HG03442 (cell line): ENCODE results near the gene ANKS1B.

Experiments used
- ATAC-seq: cut with Tn5 transposase; IDR thresholded peaks from one replicate; pipeline ENCODE4 v1.9.1; 2021; ENCODE audit warnings: mild to moderate bottlenecking, moderate library complexity; ENCODE audit not compliant: unreplicated experiment

ANKS1B gene

DNA sequence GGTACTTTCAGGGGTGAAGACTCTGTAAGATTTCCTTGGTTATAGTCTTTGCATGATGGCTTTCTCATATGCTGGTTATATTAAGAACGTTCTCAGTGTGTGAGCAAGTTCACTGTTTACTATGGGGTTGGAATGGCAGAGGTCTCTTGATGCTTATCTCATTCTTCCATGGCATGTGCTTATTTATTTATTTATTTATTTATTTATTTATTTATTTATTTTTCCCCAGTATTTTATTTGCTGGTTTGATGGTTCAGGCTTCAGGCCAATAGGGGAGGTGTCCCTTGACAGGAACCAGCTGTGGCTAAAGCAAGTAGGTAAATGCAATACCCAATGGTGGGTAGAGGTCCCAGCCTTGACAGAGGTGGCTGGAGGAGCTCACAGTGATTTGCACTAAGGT, 498.5 kb downstream of the ANKS1B start:
- no peak for ATAC-seq

DNA sequence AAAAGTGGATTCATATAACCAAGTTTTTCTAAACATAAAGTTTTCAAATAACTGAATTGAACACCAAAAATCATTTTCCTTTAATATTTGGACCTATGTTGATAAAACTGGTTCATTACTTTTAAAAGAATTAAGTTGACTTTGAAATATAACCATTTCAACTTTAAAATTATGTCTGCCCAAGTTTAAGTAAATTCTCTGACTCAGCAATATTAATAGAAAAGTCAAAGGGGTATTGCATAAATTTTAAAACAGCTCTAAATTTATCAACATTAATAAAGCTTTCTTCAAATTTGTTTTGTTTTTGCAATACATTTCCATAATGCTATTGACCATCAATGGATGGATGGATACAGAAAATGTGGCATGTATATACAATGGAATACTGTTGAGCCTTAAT, 505.6 kb downstream of the ANKS1B start:
- ATAC-seq, result no peak

DNA sequence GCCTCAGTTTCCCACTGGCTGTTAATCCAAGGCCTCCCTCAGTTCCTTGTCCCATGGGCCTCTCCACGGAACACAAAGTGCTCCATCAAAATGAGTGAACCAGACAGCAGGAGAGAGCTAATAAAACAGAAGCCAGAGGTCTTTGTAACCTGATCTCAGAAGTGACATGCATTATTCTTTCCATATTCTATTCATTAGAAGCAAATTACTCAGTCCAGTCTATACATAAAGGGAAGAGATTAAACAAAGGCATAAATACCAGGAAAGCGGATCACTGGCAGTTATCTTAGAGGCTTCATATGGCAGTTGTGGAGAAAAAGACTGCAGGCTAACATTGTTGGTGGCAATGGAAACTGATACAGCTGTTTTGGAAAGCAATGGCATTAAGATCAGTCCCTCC, 507.8 kb downstream of the ANKS1B start:
- no peak for ATAC-seq

DNA sequence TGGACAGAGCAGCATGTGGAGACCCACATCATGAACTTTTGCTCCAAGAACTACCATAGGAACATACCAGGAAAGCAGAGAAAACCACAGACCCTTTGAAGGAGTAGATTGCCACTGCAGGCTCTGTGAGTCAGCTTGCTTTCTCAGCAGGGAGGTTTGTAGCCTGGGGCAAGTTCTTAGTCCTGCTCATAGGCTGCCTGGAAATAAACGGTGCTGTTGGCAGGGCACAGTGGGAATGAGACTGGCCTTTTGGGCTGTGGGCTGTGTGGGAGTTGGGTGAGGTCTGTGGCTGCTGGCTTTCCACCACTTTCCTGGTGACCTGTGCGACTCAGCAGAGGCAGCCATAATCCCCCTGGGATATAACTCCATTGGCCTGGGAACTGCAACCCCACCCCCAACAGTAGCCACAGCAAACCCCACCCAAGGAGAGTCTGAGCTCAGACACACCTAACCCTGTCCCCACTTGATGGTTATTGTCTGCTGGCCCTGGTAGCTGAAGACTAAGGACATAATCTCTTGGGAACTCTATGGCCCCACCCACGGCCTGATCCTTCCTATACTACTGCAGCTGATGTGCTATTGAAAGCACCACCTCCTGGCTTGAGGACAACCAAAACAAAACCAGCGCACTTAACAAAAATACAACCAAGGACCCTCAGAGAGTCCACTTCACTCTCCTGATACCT, 529.2 kb downstream of the ANKS1B start:
- no peak for ATAC-seq

DNA sequence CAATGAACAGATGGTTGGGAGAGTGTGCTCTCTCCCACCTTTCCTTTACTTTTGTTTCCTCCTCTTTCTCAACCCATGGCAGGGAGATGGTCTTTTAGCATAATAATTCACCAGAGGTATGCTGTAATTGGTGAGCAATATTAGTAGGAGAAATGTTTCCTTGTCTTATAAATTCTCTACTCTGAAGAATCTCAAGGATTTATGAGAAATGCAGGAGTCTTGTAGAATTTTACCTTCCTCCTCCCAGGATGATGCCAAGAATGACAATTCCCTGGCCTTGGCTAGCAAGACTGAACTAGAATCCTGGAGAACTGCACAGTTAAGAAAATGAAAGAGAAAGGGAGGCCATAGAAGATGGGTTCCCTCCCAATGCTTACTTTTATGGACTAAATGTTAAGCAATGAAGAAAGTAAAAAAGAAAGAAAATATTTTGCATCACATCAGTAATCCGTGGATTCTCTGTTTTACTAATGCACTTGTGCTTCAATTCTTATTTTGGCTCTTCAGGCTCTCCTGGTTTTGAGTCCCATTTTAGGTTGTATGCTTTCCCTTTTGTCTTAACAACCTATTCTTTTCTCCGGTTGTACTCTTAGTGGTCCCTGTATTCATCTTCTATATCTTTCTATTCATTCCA, 530.1 kb downstream of the ANKS1B start:
- no peak for ATAC-seq

DNA sequence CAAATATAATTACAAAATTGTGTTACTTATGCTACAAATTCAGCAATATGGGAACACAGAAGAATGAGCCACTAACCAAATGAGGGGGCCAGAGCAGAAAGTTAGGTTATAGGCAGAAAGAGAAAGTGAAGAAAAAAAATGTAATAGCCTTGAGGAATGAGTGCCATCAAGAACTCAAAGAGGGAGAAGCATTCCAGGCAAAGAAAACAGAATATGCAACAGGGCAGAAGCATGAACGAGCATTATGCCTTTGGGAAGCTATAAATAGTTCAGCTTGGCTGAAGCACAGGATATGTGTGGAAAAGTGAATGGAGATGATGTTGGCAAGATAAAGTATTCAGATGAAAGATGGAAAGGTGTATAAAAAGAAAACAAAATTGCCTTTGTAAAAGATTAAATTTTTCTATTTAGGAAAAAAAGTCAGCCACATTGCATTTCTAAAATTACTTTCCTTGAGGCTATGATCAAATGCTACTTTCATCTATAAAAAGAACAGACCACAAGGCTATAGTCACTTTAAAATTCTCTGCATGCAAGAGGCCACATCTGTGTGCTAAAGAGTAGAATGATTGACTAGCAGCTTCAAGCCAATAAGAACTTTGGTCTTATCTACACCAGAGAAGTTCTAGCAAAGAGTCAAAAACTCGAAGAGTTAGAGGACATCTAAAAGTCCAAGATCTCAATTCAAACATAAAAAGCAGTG, 530.7 kb downstream of the ANKS1B start:
- ATAC-seq, result peak; percentile 54

DNA sequence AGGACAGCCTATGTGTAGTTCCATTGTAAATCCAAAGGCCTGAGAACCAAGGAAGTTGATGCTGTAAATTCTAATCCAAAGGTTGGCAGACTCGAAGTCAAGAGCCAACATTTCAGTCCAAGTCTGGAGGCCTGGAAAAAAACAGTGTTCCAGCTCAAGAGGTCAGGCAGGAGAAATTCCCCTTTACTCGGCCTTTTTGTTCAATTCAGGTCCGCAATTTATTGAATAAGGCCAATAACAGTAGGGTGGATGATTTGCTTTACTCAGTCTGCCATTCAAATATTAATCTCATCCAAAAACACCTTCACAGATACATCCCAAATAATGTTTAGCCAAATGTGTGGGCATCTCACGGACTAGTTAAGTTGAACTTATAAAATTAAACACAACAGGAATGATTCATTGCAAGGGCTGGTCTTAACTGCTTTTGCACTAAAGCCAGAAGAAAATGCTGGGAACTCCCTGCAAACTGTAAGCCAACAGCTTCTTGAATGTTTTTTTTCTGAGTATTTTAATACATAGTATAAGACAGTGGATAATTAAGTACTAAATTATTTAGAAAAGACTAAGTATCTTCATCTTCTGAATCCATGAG, 534.6 kb downstream of the ANKS1B start:
- no peak for ATAC-seq

DNA sequence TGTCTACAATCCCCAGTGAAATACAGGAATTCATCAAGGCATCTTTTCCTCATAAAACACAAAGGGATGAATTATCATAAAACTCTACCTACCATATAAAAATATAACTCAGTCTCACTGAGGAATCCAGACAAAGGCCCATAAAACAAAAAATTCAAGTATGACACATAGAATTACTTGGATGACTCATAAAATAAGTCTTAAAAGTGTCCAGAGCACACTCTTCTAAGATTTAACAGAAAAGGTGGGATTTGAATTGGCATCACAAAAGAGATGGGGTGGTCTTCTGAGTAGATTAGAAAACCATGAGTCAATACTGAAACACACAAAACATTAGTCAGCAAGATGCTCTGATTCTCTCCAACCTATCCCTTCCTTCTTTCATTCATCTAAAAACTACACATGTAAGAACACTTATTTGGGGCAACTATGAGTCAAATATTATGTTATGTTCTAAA, 539.8 kb downstream of the ANKS1B start:
- ATAC-seq, result no peak

DNA sequence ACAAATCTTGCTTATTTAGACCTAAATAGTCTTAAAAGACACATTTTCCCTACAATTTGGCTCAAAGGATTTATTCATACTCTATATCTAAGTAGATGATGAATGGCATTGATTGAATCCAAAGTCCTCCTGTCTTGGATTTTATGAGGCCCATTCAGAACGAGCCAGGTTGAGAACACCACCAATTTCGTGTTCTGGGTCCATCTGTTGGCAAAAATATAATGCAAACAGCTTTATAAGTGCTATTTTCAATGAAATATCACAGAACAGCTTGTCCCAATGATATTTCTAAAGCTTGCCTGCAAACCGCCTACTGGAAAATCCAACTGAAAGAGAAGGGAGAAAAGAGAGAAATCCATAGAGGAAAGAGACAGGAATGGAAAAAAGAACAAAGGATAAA, 542.0 kb downstream of the ANKS1B start:
- ATAC-seq, result no peak

DNA sequence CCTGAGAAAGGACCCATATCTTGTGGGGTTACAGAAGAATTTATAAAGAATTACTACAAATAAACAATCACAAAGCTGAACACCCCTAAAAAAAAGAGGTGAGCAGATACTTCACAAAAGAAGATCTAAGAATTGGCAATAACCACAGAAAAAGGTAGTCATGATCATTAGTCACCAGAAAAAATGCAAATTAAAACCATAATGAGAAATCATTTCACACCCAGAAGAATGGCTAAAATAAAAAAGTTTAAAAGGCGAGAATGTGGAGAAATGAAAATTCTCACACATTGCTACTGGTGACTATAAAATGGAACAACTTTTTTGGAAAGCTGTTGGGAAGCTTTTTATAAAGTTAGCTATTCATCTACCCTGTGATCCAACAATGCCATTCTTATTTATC, 545.3 kb downstream of the ANKS1B start:
- ATAC-seq, result no peak

DNA sequence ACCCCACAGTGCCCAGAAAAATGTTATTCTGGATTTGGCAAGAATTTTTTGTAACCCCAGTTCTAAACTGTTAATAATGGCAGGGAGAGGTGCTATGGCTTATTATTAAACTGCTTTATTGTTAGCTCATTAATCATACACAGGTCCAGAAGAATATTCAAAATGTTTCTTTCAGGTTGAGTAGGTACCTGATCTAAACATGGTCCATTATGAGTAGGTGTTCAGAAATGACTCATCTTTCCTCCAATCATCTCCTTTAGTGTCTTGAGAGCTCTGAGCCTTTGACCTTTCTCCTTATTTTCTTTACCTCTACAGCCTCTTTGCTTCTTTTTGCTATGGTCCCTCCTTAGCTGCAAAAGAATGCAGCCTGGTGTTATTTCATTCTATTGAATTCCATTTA, 548.2 kb downstream of the ANKS1B start:
- peak; percentile 100 for ATAC-seq

DNA sequence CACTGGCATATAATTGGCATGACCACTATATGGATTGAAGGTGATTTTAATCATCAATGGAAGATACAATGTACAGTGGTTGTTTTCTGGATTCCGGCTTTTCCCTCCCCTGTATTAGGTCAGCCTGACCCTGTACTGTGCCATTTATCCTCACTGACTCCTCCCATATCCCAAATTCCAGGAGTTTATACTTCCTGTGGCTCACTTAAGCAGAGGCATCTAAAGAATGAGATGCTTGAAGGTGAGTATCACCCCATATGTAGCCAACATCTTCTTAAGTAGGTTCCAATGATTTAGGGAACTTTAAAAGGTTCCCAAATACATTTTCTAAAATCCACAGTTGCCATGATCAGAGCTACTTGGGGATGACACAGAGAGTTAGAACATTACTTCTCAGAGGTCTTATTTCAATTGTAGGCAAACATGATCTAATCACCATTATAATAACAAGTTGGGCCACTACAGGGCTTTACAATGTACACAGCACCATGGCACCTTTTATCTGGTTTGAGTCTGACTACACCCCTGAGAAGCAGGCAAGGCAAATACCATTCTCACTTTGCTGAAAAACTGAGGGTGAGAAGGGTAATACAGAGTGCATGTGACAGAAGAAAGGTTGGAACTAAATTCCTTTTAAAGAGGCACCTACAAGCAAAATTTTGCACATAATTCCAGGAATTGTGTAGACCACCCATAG, 549.5 kb downstream of the ANKS1B start:
- ATAC-seq, result no peak

DNA sequence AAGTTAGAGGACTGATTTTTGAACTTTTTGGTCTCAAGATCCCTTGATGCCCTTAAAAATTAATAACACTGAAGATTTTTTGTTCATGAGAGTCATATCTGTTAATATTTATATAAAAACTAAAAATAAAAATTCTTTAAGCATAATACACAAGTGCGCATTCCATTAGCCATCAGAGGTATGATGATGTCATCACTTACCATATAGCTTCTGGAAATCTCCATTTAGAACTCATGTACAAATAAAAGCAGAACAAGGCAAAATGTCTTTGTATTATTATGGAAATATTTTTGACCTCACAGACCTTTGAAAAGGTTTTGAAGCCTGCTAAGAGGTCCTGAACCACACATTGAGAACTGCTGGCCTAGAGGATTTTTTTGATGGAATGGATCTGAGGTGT, 551.6 kb downstream of the ANKS1B start:
- ATAC-seq, result no peak

DNA sequence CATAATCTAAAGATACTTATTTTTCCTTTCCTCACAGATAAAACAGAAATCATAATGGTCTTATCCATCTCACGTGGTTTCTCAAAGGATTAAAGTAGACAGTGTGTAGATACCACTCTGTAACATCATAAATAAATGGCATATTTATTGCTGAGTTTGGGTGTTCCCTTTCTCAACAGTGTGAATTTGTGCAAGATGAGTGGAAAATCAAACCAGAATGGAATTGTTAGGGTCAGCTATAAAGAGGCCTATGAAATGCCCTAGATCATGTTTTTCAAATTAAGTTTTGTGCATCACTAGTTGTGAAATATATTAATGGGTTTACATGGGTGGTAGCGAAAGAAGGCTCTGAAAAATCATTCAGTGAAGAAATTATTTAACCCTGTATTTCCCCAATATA, 553.5 kb downstream of the ANKS1B start:
- no peak for ATAC-seq

DNA sequence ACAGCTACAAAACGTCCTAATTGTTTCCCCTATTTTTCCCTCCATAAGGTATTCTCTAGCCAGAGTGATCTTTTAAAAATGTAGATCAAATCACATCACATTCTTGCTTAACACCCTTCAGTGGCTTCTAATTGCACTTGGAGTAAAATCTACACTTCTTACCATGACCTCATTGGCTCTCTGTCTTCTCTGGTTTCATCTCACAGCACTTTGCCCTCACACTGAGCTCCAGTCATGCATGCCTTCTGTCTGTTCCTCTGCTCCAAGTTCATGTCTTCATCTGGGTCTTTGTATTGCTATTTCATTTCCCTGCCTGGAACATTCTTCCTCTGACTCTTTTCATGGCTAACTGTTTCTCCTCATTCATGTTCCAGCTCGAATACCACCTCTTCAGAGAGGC, 557.6 kb downstream of the ANKS1B start:
- no peak for ATAC-seq

DNA sequence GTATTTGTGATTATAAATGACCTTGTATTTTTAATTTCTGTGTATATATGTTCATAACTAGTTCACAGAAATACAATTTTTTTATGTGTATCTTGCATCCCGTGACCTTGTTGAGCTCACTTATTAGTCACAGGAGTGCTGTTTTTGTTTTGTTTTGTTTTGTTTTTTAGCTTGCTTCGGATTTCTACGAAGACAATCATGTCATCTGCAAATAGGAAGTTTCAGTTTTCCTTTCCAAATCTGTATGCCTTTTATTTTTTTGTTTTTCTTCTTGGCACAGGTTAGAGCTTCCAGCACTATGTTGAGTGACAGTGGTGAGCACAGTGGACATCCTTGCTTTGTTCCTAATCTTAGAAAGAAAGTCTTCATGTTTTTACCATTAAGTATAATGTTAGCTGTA, 566.4 kb downstream of the ANKS1B start:
- ATAC-seq, result no peak

DNA sequence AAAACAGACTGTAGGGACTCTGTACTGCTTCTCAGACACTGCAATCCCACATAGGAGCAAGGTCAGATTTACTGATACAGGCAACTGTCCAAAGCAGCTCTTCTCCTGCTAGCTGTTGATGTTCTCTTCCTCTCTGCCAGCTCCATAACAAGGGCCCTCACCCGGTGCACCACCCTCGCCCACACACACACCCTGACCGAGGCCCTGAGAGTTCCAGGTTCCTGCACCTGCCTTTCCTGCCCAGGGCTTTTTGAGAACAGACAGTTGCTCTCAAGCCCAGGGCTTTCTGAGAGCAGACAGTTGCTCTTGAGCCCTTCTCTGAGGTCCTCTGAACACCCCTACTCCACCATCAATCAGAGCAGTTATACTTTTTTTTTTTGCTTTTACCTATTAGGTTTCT, 571.0 kb downstream of the ANKS1B start:
- no peak for ATAC-seq

DNA sequence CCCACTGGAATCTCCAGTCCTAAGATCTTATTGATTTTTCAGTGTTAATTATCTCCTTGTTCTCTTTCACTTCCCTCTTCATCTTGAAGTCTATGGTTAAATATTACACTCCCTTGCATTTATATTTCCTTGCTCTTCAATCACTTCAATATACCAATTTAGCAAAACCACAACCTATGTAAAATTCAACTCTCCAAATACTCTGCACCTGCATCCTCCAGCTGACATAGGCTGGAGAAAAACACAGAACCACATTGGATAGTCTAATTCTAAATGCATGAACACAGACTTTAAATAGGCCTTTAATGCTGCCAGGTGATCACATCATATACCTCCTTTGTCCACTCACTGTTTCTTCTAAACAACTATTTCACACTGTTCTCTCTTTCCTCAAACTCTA, 591.0 kb downstream of the ANKS1B start:
- ATAC-seq, result no peak

DNA sequence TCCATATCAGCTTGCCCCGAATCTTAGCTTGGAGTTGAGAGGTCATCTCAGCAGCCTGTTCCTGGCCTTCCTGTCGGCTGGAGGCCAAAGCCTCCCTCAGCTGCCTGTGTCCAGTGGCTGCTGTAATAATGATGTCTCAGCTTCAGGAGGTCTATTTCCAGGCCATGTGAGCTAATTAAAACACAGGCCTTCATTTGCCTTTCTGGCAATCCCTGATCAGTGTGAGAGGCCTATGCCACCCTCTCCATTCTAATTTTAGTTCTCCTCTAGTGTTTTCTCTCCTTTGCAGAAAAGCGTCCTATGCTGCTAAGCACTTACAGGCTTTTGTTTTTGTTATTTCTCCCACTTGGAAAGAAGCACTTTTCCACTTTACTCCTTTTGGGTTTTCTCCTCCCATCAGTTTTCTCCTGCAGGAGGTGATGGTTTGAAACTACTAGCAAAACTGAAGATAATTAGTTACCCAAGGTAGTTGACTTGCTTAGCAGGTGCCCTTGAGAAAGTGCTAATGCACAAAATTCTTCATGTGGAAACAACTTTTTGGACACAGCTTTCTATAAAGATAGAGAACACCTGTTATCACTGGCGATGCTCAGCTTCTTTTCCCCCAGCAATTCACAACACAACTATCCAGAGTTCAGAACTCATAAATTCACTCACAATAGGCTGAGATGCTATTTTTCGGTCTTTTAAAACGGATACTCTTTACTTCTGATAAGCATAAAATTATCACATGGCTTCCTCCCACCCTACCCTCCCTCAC, 592.5 kb downstream of the ANKS1B start:
- no peak for ATAC-seq

DNA sequence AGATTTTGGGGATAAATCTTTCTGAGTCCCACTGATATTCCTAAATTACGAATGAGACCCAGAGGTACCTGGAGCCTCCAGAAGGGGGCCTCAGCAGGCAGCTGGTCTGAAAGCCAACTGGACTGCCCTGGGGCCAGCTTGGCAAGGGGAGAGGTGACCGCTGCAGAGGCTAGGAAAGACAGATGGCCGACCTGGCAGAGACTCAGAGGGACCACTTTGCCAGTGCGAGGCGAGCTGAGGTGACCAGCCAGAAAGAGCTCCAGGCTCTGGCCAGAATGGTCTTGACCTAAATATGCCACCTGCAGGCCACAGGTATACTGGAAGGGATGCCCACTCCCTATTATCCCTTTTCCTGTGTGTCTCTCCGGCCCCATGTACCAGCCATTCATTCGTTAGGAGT, 594.0 kb downstream of the ANKS1B start:
- no peak for ATAC-seq

DNA sequence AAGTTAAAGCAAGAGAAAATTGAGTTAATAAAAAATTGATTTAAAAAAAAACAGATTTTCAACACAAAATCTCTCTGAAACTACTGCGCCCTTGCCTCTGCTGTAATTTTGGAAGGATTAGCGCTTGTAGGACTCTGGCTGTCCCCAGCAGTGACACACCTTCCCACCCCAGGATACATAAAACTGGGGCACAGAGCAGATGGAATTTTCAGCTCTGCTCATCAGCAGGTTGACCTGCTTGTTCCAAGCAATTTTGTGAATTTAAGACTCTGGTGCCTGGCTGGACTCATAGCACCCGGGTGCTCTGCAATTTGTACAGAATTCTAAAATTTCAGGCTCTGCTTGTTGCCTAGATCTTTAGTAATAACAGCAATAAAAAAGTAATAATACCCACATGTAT, 595.0 kb downstream of the ANKS1B start:
- ATAC-seq, result no peak
